H1 (cell line): ENCODE measurements around the gene STXBP2. TPM values are rescaled to one million over a fixed set of nuclear protein-coding genes. Genes with fewer than 3 reads are reported as not detected.
A peak's percentile ranks its signal among the peaks of the same experiment; 100 is the strongest.

Experiments
- CTCF ChIA-PET: fragments of 300-600 bp; sonication (Branson Sonifier 250); formaldehyde crosslinking; loops from one replicate; lab custom pipeline; 2021; ENCODE audit not compliant: partially characterized antibody; lab: Charles Lee
- POLR2A ChIA-PET: fragments of 300-600 bp; sonication (Branson Sonifier 250); formaldehyde crosslinking; loops from one replicate; lab custom pipeline; 2021; ENCODE audit warnings: inconsistent platforms; ENCODE audit not compliant: partially characterized antibody; lab: Charles Lee
- DNase-seq, 2 experiments: peaks; one replicate each; pipeline versions ENCODE4 v3.0.0 to v3.0.0-alpha.2; 2010 to 2022; ENCODE audit warnings: low spot score in 2 of 2, low read depth in 1 of 2, mixed read lengths in 1 of 2
- FAIRE-seq: peaks from 2 replicates; lab custom pipeline; 2011; peaks lifted over from hg19 to GRCh38; lab: Jason Lieb, UNC
- H2AFZ ChIP-seq: 2 replicates; pipeline ENCODE4 v1.8.1; 2012; ENCODE audit warnings: low read length, inconsistent platforms
- H2AK5ac ChIP-seq: 2 replicates; pipeline ENCODE4 v1.6.1; 2013; ENCODE audit warnings: low read depth, low read length
- H2BK120ac ChIP-seq: replicated peaks from 2 replicates; pipeline ENCODE3; 2013; ENCODE audit warnings: low read depth, low read length, inconsistent platforms
- H2BK12ac ChIP-seq: 2 replicates; pipeline ENCODE4 v1.6.1; 2013; ENCODE audit warnings: low read depth, low read length
- H2BK15ac ChIP-seq: 2 replicates; pipeline ENCODE4 v1.6.1; 2013; ENCODE audit warnings: low read length
- H2BK20ac ChIP-seq: 2 replicates; pipeline ENCODE4 v1.6.1; 2013; ENCODE audit warnings: low read length
- H2BK5ac ChIP-seq: 2 replicates; pipeline ENCODE4 v1.6.1; 2013; ENCODE audit warnings: low read depth, low read length
- H3K14ac ChIP-seq: 2 replicates; pipeline ENCODE4 v1.6.1; 2013; ENCODE audit warnings: inconsistent platforms; ENCODE audit not compliant: insufficient read length
- H3K18ac ChIP-seq: 2 replicates; pipeline ENCODE4 v1.6.1; 2013; ENCODE audit warnings: low read length; ENCODE audit errors: extremely low read depth
- H3K23ac ChIP-seq: 2 replicates; pipeline ENCODE4 v1.6.1; 2013; ENCODE audit warnings: inconsistent platforms; ENCODE audit not compliant: insufficient read length
- H3K23me2 ChIP-seq: 2 replicates; pipeline ENCODE4 v1.6.1; 2013; ENCODE audit warnings: low read depth, low read length
- H3K27ac ChIP-seq: 2 replicates; pipeline ENCODE4 v1.6.1; 2011; ENCODE audit warnings: low read depth, low read length, inconsistent platforms
- H3K27me3 ChIP-seq, 4 experiments: replicated peaks in 1 of 4; 1 replicate in 1 of 4; 2 replicates in 3 of 4; pipeline versions ENCODE4 v1.6.1 to v1.8.1; 2011 to 2013; ENCODE audit warnings: low read length in 3 of 4, mild to moderate bottlenecking in 3 of 4, inconsistent platforms in 2 of 4, mixed read lengths in 2 of 4, moderate library complexity in 1 of 4; ENCODE audit not compliant: control insufficient read depth in 3 of 4, insufficient read depth in 3 of 4; ENCODE audit errors: extremely low read depth in 1 of 4
- H3K36me3 ChIP-seq, 4 experiments: 2 replicates each; pipeline versions ENCODE4 v1.6.1 to v1.8.1; 2011 to 2013; ENCODE audit warnings: mild to moderate bottlenecking in 4 of 4, low read length in 3 of 4, moderate library complexity in 2 of 4, control low read depth in 1 of 4, inconsistent platforms in 1 of 4; ENCODE audit not compliant: insufficient read depth in 4 of 4, control insufficient read depth in 2 of 4
- H3K4ac ChIP-seq: replicated peaks from 2 replicates; pipeline ENCODE3; 2013; ENCODE audit warnings: low read length, low read depth, mixed read lengths, inconsistent platforms; ENCODE audit not compliant: insufficient read length
- H3K4me1 ChIP-seq, 4 experiments: replicated peaks in 1 of 4; 1 replicate in 1 of 4; 2 replicates in 3 of 4; pipeline versions ENCODE4 v1.6.1 to v1.8.1; 2011 to 2013; ENCODE audit warnings: low read length in 3 of 4, inconsistent platforms in 2 of 4, mixed read lengths in 1 of 4; ENCODE audit not compliant: insufficient read depth in 4 of 4, control insufficient read depth in 3 of 4
- H3K4me2 ChIP-seq, 2 experiments: 2 replicates each; pipeline versions ENCODE4 v1.6.1 to v1.8.1; 2011 to 2013; ENCODE audit warnings: low read depth in 2 of 2, low read length in 2 of 2, control low read depth in 1 of 2, inconsistent platforms in 1 of 2, mild to moderate bottlenecking in 1 of 2; ENCODE audit not compliant: insufficient read depth in 1 of 2
- H3K4me3 ChIP-seq, 4 experiments: fragments of 200-600, 300-600 bp in 1 of 4; sonication (generic), shearing (Covaris generic), sonication (Bioruptor Twin) in 1 of 4; 2 replicates each; pipeline versions ENCODE4 v1.5.1 to v1.8.1; 2011 to 2016; ENCODE audit warnings: low read length in 4 of 4, low read depth in 3 of 4, control low read depth in 2 of 4, inconsistent platforms in 2 of 4, mild to moderate bottlenecking in 2 of 4, mixed read lengths in 1 of 4, moderate library complexity in 1 of 4; ENCODE audit not compliant: insufficient read depth in 2 of 4; ENCODE audit errors: extremely low read depth in 1 of 4
- H3K56ac ChIP-seq: replicated peaks from 2 replicates; pipeline ENCODE3; 2013; ENCODE audit warnings: low read depth, mild to moderate bottlenecking, mixed read lengths, low read length, inconsistent platforms; ENCODE audit not compliant: insufficient read length
- H3K79me1 ChIP-seq: 2 replicates; pipeline ENCODE4 v1.6.1; 2013; ENCODE audit warnings: low read depth, low read length, control low read depth
- H3K79me2 ChIP-seq, 2 experiments: 2 replicates each; pipeline versions ENCODE4 v1.6.1 to v1.8.1; 2012 to 2013; ENCODE audit warnings: low read length in 2 of 2, mild to moderate bottlenecking in 2 of 2, inconsistent platforms in 1 of 2; ENCODE audit not compliant: insufficient read depth in 2 of 2, control insufficient read depth in 1 of 2
- H3K9ac ChIP-seq, 4 experiments: replicated peaks in 1 of 4; 1 replicate in 1 of 4; 2 replicates in 3 of 4; pipeline versions ENCODE4 v1.6.1 to v1.8.1; 2011 to 2013; ENCODE audit warnings: low read depth in 3 of 4, low read length in 3 of 4, control low read depth in 2 of 4, mild to moderate bottlenecking in 2 of 4, moderate library complexity in 2 of 4, inconsistent platforms in 1 of 4; ENCODE audit errors: extremely low read depth in 1 of 4
- H3K9me3 ChIP-seq, 2 experiments: 2 replicates each; pipeline versions ENCODE4 v1.6.1 to v1.8.1; 2012 to 2013; ENCODE audit warnings: mild to moderate bottlenecking in 2 of 2, moderate library complexity in 2 of 2, control low read depth in 1 of 2, inconsistent platforms in 1 of 2, low read depth in 1 of 2, low read length in 1 of 2, mixed read lengths in 1 of 2; ENCODE audit not compliant: insufficient read depth in 2 of 2
- H4K20me1 ChIP-seq, 2 experiments: replicated peaks in 1 of 2; 2 replicates each; pipeline versions ENCODE3 to v1.8.1; 2011 to 2013; ENCODE audit warnings: inconsistent platforms in 2 of 2, low read length in 2 of 2, mild to moderate bottlenecking in 1 of 2; ENCODE audit not compliant: insufficient read depth in 2 of 2, control insufficient read depth in 1 of 2
- H4K5ac ChIP-seq: 2 replicates; pipeline ENCODE4 v1.6.1; 2013; ENCODE audit warnings: low read length, low read depth, mixed read lengths, inconsistent platforms; ENCODE audit not compliant: insufficient read length
- H4K8ac ChIP-seq: 2 replicates; pipeline ENCODE4 v1.8.0; 2013; ENCODE audit warnings: mild to moderate bottlenecking, moderate library complexity, low read length, inconsistent platforms; ENCODE audit not compliant: insufficient read depth; ENCODE audit errors: extremely low read depth
- H4K91ac ChIP-seq: replicated peaks from 2 replicates; pipeline ENCODE3; 2013; ENCODE audit warnings: low read length, mixed read lengths, inconsistent platforms; ENCODE audit not compliant: insufficient read length
- BACH1 ChIP-seq: IDR thresholded peaks from 2 replicates; pipeline ENCODE4 v1.6.1; 2012; ENCODE audit warnings: low read length, improper control_type of control experiment
- CHD2 ChIP-seq: IDR thresholded peaks from 2 replicates; pipeline ENCODE4 v1.6.1; 2012; ENCODE audit warnings: low read length, improper control_type of control experiment
- CREB1 ChIP-seq: IDR thresholded peaks from 2 replicates; pipeline ENCODE4 v1.6.1; 2012; ENCODE audit warnings: inconsistent platforms
- GABPA ChIP-seq: IDR thresholded peaks from 2 replicates; pipeline ENCODE4 v1.6.1; 2011; ENCODE audit warnings: mild to moderate bottlenecking, low read length, moderate library complexity, borderline replicate concordance; ENCODE audit not compliant: insufficient read depth
- POU5F1 ChIP-seq: IDR thresholded peaks from 2 replicates; pipeline ENCODE4 v1.6.1; 2011; ENCODE audit warnings: low read depth, mild to moderate bottlenecking, low read length, moderate library complexity
- RFX5 ChIP-seq: IDR thresholded peaks from 2 replicates; pipeline ENCODE4 v1.6.1; 2011; ENCODE audit warnings: low read depth, low read length, improper control_type of control experiment, borderline replicate concordance
- SRF ChIP-seq: IDR thresholded peaks from 2 replicates; pipeline ENCODE4 v1.6.1; 2011; ENCODE audit warnings: mild to moderate bottlenecking, low read depth, low read length, moderate library complexity
- TAF1 ChIP-seq: IDR thresholded peaks from 2 replicates; pipeline ENCODE4 v1.6.1; 2011; ENCODE audit warnings: mild to moderate bottlenecking, low read depth, low read length
- WGBS, 2 experiments: shearing (Covaris generic) in 1 of 2; methylation state at CpG; one replicate each; pipeline versions ENCODE4 v1.1.6 to v1.1.7; 2013 to 2015; ENCODE audit warnings: low lambda C conversion rate in 2 of 2, mixed read lengths in 2 of 2, inconsistent platforms in 1 of 2, low coverage in 1 of 2, missing lambda C conversion rate in 1 of 2; ENCODE audit not compliant: insufficient replicate concordance in 2 of 2, insufficient coverage in 1 of 2, insufficient read length in 1 of 2; ENCODE audit errors: extremely low coverage in 1 of 2, missing lambda C conversion rate in 1 of 2; 5-methylcytosine and 5-hydroxymethylcytosine counted together
- polyA plus RNA-seq, 7 experiments: library from polyadenylated mRNA; depleted of rRNA in 3 of 7; stranded (reverse) in 5 of 7; unstranded in 2 of 7; fragments of >200 nt in 5 of 7; fragments of 200-250 nt in 2 of 7; gene quantifications; 1 replicate in 5 of 7; 2 replicates in 1 of 7; 4 replicates in 1 of 7; pipeline versions ENCODE4 v1.2.1 to v1.2.3, GENCODE V29; 2011 to 2013; ENCODE audit warnings: missing spikeins in 2 of 7, mixed read lengths in 2 of 7
- total RNA-seq: library from RNA; stranded (reverse); fragmentation: NEBNext Ultra II Directional; extraction: Animal tissue kit (Norgen Biotek cat#: 25700); gene quantifications from 2 replicates; pipeline ENCODE4 v1.2.1, GENCODE V29; 2021
- TF ChIP-seq, protein P1 (sequence below), 3 experiments: IDR thresholded peaks; 1 replicate in 2 of 3; 2 replicates in 1 of 3; pipeline versions ENCODE4 v1.5.1 to v1.6.1; 2011; ENCODE audit warnings: low read length in 3 of 3, mild to moderate bottlenecking in 3 of 3, inconsistent platforms in 2 of 3, low read depth in 1 of 3, moderate library complexity in 1 of 3; ENCODE audit not compliant: insufficient read depth in 1 of 3; ENCODE audit errors: control extremely low read depth in 1 of 3
- TF ChIP-seq, protein P2 (sequence below): IDR thresholded peaks from 2 replicates; pipeline ENCODE4 v1.6.1; 2012; ENCODE audit warnings: inconsistent platforms
- TF ChIP-seq, protein P3 (sequence below): IDR thresholded peaks from 2 replicates; pipeline ENCODE4 v1.6.1; 2011; ENCODE audit warnings: low read depth, mild to moderate bottlenecking, low read length; ENCODE audit not compliant: insufficient read depth

STXBP2 gene
- total and polyA plus RNA-seq, 2 of the 8 experiments (the other 6 are each of a cell fraction or from before 2014, with no cell fraction given), result 52.9 to 53.8 TPM

- Histone ChIP-seq H2AFZ (no peak overlapping the region), H3K27ac (no peak overlapping the region), H4K5ac (no peak overlapping the region), H3K23ac (no peak overlapping the region), H3K9me3 (no peaks in the 10 kb centered on the region; a peak in 1 of 4 replicates), H3K18ac (no peak overlapping the region), H3K4me1 (peaks cover 0 to 5% (median 0%) of the 10 kb centered on the region in 4 experiments; a peak in 2 of 7 replicates), H4K20me1 (peaks cover 0 to 16% of the 10 kb centered on the region in 2 experiments), H3K79me1 (no peaks in the 10 kb centered on the region; the same call in 1 of the 2 replicates), H3K56ac (no peak overlapping the region), H2BK5ac (no peak overlapping the region), H3K27me3 (no peaks in the 10 kb centered on the region; a peak in 1 of 7 replicates), H4K91ac (no peak overlapping the region), H3K79me2 (peaks cover 0 to 3% of the 10 kb centered on the region in 2 experiments; a peak in 1 of 4 replicates), H4K8ac (no peak overlapping the region; the same call in 1 of the 2 replicates), H3K4me2 (no peak overlapping the region), H3K23me2 (peaks cover 5% of the 10 kb centered on the region; the same call in 1 of the 2 replicates), H3K14ac (no peak overlapping the region), H3K36me3 (peaks cover 0 to 6% (median 2%) of the 10 kb centered on the region in 4 experiments; a peak in 2 of 8 replicates), H3K9ac (no peak overlapping the region), H2AK5ac (no peak overlapping the region), H2BK120ac (no peak overlapping the region), H3K4me3 (no peak overlapping the region), H2BK20ac (peak overlapping the region; percentile 72; the same call in 1 of the 2 replicates), H3K4ac (no peak overlapping the region), H2BK12ac (no peak overlapping the region), H2BK15ac (no peak overlapping the region)
- 92% methylated on average over 16 of the region's 20 CpGs; no CpG with 5 or more reads in 1 of the 2 experiments for WGBS, 2 experiments
- FAIRE-seq (no peak), DNase-seq (no peak)
- ChIA-PET POLR2A (interaction anchor here (1.0 to 1.8 kb wide), 2 partner anchors 24 to 175 kb away, joined by 3 to 8 read pairs; no protein-coding TSS in a partner anchor), CTCF (interaction anchor here (1.0 to 1.8 kb wide), 5 partner anchors 11 to 156 kb away, joined by 4 to 7 read pairs (median 4); no protein-coding TSS in a partner anchor)
- TF ChIP-seq, protein P1, sequence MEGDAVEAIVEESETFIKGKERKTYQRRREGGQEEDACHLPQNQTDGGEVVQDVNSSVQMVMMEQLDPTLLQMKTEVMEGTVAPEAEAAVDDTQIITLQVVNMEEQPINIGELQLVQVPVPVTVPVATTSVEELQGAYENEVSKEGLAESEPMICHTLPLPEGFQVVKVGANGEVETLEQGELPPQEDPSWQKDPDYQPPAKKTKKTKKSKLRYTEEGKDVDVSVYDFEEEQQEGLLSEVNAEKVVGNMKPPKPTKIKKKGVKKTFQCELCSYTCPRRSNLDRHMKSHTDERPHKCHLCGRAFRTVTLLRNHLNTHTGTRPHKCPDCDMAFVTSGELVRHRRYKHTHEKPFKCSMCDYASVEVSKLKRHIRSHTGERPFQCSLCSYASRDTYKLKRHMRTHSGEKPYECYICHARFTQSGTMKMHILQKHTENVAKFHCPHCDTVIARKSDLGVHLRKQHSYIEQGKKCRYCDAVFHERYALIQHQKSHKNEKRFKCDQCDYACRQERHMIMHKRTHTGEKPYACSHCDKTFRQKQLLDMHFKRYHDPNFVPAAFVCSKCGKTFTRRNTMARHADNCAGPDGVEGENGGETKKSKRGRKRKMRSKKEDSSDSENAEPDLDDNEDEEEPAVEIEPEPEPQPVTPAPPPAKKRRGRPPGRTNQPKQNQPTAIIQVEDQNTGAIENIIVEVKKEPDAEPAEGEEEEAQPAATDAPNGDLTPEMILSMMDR (IDR thresholded peaks at IDR 0.05; ENCODE audit: control extremely low read depth in 1 of 3, insufficient read depth in 1 of 3, low read depth in 1 of 3, low read length in 3 of 3), result no peak
- TF ChIP-seq BACH1 (no peak), GABPA (no peak), TAF1 (no peak), CREB1 (no peak), SRF (no peak), CHD2 (no peak), RFX5 (no peak), POU5F1 (no peak)
- TF ChIP-seq, protein P2, sequence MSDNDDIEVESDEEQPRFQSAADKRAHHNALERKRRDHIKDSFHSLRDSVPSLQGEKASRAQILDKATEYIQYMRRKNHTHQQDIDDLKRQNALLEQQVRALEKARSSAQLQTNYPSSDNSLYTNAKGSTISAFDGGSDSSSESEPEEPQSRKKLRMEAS, result no peak
- TF ChIP-seq, protein P3, sequence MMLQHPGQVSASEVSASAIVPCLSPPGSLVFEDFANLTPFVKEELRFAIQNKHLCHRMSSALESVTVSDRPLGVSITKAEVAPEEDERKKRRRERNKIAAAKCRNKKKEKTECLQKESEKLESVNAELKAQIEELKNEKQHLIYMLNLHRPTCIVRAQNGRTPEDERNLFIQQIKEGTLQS, result no peak
Measured at GRCh38 chr19:7644550-7644877, 7.6 kb downstream of the STXBP2 start.
